Myometrial cell (primary cell): Measurements from ENCODE around the gene CD44. TPM values are rescaled to one million over a fixed set of nuclear protein-coding genes. Genes with fewer than 3 reads are reported as not detected.

Experiments used
- total RNA-seq: library from RNA; depleted of rRNA; stranded (reverse); fragments of >200 nt; gene quantifications from 2 replicates; pipeline ENCODE4 v1.2.3, GENCODE V29; 2015

Gene CD44
- 670 and 790 TPM in 2 replicates for total RNA-seq

DNA sequence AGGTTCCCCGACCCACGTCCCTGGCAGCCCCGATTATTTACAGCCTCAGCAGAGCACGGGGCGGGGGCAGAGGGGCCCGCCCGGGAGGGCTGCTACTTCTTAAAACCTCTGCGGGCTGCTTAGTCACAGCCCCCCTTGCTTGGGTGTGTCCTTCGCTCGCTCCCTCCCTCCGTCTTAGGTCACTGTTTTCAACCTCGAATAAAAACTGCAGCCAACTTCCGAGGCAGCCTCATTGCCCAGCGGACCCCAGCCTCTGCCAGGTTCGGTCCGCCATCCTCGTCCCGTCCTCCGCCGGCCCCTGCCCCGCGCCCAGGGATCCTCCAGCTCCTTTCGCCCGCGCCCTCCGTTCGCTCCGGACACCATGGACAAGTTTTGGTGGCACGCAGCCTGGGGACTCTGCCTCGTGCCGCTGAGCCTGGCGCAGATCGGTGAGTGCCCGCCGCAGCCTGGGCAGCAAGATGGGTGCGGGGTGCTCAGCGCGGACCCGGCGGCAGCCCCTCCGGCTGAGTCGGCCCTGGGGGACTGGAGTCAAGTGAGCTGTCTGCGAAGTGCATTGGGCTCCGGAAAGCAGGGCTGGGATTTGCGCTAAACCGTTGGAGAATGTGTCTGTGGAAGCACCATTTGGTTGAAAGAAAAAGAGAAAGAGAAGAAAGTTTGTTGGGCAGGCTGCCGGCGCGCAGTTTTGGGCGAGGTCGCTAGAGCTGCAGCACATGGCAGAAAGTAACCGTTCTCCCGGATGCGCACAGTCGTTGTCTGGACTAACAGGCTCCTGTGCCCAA is at the start of gene CD44:
Gene CD44 (plus strand): TSS at position 229 of the 779 bp plus-strand sequence. CDS start 133 bp downstream, at position 362.

Other genes starting within 250 kb of the CD44 start
- gene APIP, start 222.8 kb upstream of the CD44 start, total RNA-seq: 31.9 and 38.3 TPM in 2 replicates
- 28.3 and 33.0 TPM in 2 replicates for gene PDHX, start 222.6 kb upstream of the CD44 start, total RNA-seq